Gastroesophageal sphincter (tissue), 4 donors: ENCODE results near the gene CCKAR. TPM values are rescaled to one million over a fixed set of nuclear protein-coding genes. Genes with fewer than 3 reads are reported as not detected.

Experiments used
- ATAC-seq: fragments of 150-250 bp; one replicate; pipeline ENCODE4 v1.9.1; 2016; ENCODE audit warnings: mild to moderate bottlenecking, moderate library complexity
- H3K27ac ChIP-seq, 4 donors: fragments of 200-600 bp; sonication (generic) in 3 of 4; 1 replicate in 3 of 4; 2 replicates in 1 of 4; pipeline ENCODE4 v1.5.1; 2016 to 2019
- H3K27me3 ChIP-seq: fragments of 200-600 bp; sonication (generic); one replicate; pipeline ENCODE4 v1.5.1; 2019
- H3K36me3 ChIP-seq, 2 donors: fragments of 200-600 bp; sonication (generic); one replicate each; pipeline ENCODE4 v1.5.1; 2019; ENCODE audit warnings: control low read depth in 1 of 2
- H3K4me1 ChIP-seq, 3 donors: fragments of 200-600 bp; sonication (generic); 1 replicate in 2 of 3; 2 replicates in 1 of 3; pipeline ENCODE4 v1.5.1; 2016 to 2019; ENCODE audit warnings: control low read depth in 2 of 3
- H3K4me3 ChIP-seq, 2 donors: fragments of 200-600 bp; sonication (generic); one replicate each; pipeline ENCODE4 v1.5.1; 2019; ENCODE audit warnings: mild to moderate bottlenecking in 1 of 2, moderate library complexity in 1 of 2
- H3K9me3 ChIP-seq, 3 donors: fragments of 200-600 bp; sonication (generic); one replicate each; pipeline ENCODE4 v1.5.1; 2017 to 2019; ENCODE audit warnings: control low read depth in 2 of 3
- CTCF ChIP-seq, 4 experiments: fragments of 200-600 bp in 2 of 4; fragments of 450-650 bp in 2 of 4; sonication (generic) in 1 of 4; IDR thresholded peaks; one replicate each; pipeline ENCODE4 v1.5.1; 2017 to 2019; ENCODE audit warnings: antibody characterized with exemption in 4 of 4, mild to moderate bottlenecking in 2 of 4, moderate library complexity in 2 of 4
- EP300 ChIP-seq: sonication (generic); formaldehyde crosslinking; IDR thresholded peaks from one replicate; pipeline ENCODE4 v1.6.1; 2017; ENCODE audit warnings: antibody characterized with exemption, mild to moderate bottlenecking
- POLR2A ChIP-seq, 2 donors: fragments of 450-650 bp; IDR thresholded peaks; one replicate each; pipeline ENCODE4 v1.6.1; 2017; ENCODE audit warnings: antibody characterized with exemption in 2 of 2, mild to moderate bottlenecking in 2 of 2, moderate library complexity in 1 of 2
- POLR2AphosphoS5 ChIP-seq: sonication (generic); formaldehyde crosslinking; IDR thresholded peaks from one replicate; pipeline ENCODE4 v1.6.1; 2017; ENCODE audit warnings: antibody characterized with exemption
- WGBS, 2 donors: methylation state at CpG; one replicate each; pipeline ENCODE4 v1.1.5; 2018; ENCODE audit warnings: low coverage in 1 of 2; 5-methylcytosine and 5-hydroxymethylcytosine counted together
- total RNA-seq, 4 donors: library from RNA; depleted of rRNA; stranded (reverse); fragments of >200 nt; gene quantifications; one replicate each; pipeline ENCODE4 v1.1.0, GENCODE V29; 2016

Gene CCKAR
- total RNA-seq, 4 donors from 2014 or later = 0.54 to 2.1 (median 1.3) TPM; not detected in 1

- no peak overlapping the region for H3K4me3 ChIP-seq
- peaks cover 8% of the 10 kb centered on the region for H3K27me3 ChIP-seq
- no peaks in the 10 kb centered on the region for H3K9me3 ChIP-seq
- WGBS, 2 donors = 85 to 90% methylated on average over 4 to 6 of the region's 7 CpGs
- no peak for ATAC-seq
- TF ChIP-seq EP300 = no peak
- no peak for TF ChIP-seq POLR2A (IDR thresholded peaks at IDR 0.05)
- no peak for TF ChIP-seq CTCF (IDR thresholded peaks at IDR 0.05)
- TF ChIP-seq POLR2AphosphoS5 = no peak
- H3K36me3 ChIP-seq = no peaks in the 10 kb centered on the region
- no peak overlapping the region for H3K27ac ChIP-seq
- H3K4me1 ChIP-seq = no peaks in the 10 kb centered on the region
Measured at GRCh38 chr4:26491449-26492170, 1.3 kb upstream of the CCKAR start.

GRCh38 chr4:26490960-26491284 lies 638 bp upstream of the CCKAR start:
- H3K4me1 ChIP-seq = no peaks in the 10 kb centered on the region
- TF ChIP-seq EP300 = no peak
- TF ChIP-seq POLR2AphosphoS5 = no peak
- TF ChIP-seq CTCF (IDR thresholded peaks at IDR 0.05) = no peak
- no peak for TF ChIP-seq POLR2A (IDR thresholded peaks at IDR 0.05)
- H3K27me3 ChIP-seq = peaks cover 8% of the 10 kb centered on the region
- 83 to 100% methylated on average over 2 to 4 of the region's 4 CpGs for WGBS, 2 donors
- H3K36me3 ChIP-seq = no peaks in the 10 kb centered on the region
- no peaks in the 10 kb centered on the region for H3K9me3 ChIP-seq
- H3K27ac ChIP-seq = no peak overlapping the region
- H3K4me3 ChIP-seq = no peak overlapping the region
- ATAC-seq = no peak

- Histone ChIP-seq H3K4me1 (peaks cover 0 to under 1% (median 0%) of the 10 kb centered on the region in 3 donors), H3K27ac (no peak overlapping the region), H3K27me3 (peaks cover 8% of the 10 kb centered on the region), H3K4me3 (no peak overlapping the region), H3K36me3 (no peaks in the 10 kb centered on the region), H3K9me3 (no peaks in the 10 kb centered on the region)
- TF ChIP-seq EP300 (no peak), POLR2AphosphoS5 (no peak), CTCF (IDR thresholded peaks at IDR 0.05) (no peak), POLR2A (IDR thresholded peaks at IDR 0.05) (no peak)
- WGBS, 2 donors = 71 to 87% methylated on average over 18 to 19 of the region's 19 CpGs
- ATAC-seq = no peak
Measured at GRCh38 chr4:26489101-26489985, 941 bp downstream of the CCKAR start.

DNA sequence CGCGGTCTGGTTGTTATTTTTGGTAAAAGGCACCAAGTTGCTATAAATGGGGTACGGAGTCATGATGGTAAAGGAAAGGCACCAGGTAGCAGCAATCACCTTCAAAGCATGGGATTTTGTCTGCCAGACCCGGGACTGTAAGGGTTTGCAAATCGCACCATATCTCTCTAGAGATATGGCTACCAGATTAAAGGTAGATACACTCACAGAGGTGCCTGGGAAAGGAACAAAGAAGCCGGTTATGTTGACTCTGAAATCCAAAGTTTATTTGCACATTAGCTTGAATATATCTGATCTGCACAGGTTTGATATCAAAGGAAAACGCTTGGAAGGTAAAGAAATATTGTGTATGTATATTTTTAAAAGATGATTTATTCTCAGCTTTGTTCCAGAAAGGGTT lies 4.6 kb downstream of the CCKAR start:
- no peak for TF ChIP-seq EP300
- TF ChIP-seq POLR2A (IDR thresholded peaks at IDR 0.05) = no peak
- no peak for TF ChIP-seq CTCF (IDR thresholded peaks at IDR 0.05)
- no peak for TF ChIP-seq POLR2AphosphoS5
- Histone ChIP-seq H3K27ac (no peak overlapping the region), H3K4me3 (no peak overlapping the region), H3K36me3 (no peaks in the 10 kb centered on the region), H3K4me1 (peaks cover 0 to 23% (median 11%) of the 10 kb centered on the region in 3 donors), H3K27me3 (no peaks in the 10 kb centered on the region), H3K9me3 (no peaks in the 10 kb centered on the region)
- WGBS, 2 donors = 93 to 94% methylated on average over 7 of the region's 7 CpGs
- ATAC-seq = no peak
